Fibroblast of peridontal ligament (primary cell): ENCODE measurements around the gene RELL1.

Experiments
- DNase-seq: peaks from one replicate; pipeline ENCODE4 v3.0.0-alpha.2; 2010; ENCODE audit errors: extremely low read depth

Gene RELL1

GRCh38 chr4:37686373-37687193, at the start of gene RELL1:
Gene RELL1, minus strand, starts transcription at chr4:37686376. Its CDS starts 89 bp downstream, at chr4:37686287.
- DNase-seq: peak; percentile 99

- DNase-seq: no peak
These were observed 49.4 kb upstream of the RELL1 start for GRCh38 chr4:37735578-37735977.

- DNase-seq: no peak
These were observed 48.8 kb upstream of the RELL1 start for GRCh38 chr4:37734989-37735388.

- DNase-seq: no peak
These were observed 47.2 kb upstream of the RELL1 start for GRCh38 chr4:37733240-37733867.

- DNase-seq: no peak
These were observed 46.5 kb upstream of the RELL1 start for GRCh38 chr4:37732526-37733186.

- no peak for DNase-seq
These were observed 43.5 kb upstream of the RELL1 start for GRCh38 chr4:37729649-37730004.

- no peak for DNase-seq
These were observed 41.9 kb upstream of the RELL1 start for GRCh38 chr4:37728064-37728463.

GRCh38 chr4:37727635-37728034, 41.5 kb upstream of the RELL1 start:
- DNase-seq: no peak

- peak; percentile 71 for DNase-seq
These were observed 40.5 kb upstream of the RELL1 start for GRCh38 chr4:37726666-37727065.

- no peak for DNase-seq
These were observed 39.5 kb upstream of the RELL1 start for GRCh38 chr4:37725718-37726117.

- DNase-seq: no peak
These were observed 36.9 kb upstream of the RELL1 start for GRCh38 chr4:37723067-37723466.

GRCh38 chr4:37721995-37722638, 35.9 kb upstream of the RELL1 start:
- DNase-seq: no peak

- no peak for DNase-seq
These were observed 32.8 kb upstream of the RELL1 start for GRCh38 chr4:37719021-37719420.

GRCh38 chr4:37717576-37717975, 31.4 kb upstream of the RELL1 start:
- DNase-seq: peak; percentile 90

- DNase-seq: peak; percentile 11
These were observed 29.8 kb upstream of the RELL1 start for GRCh38 chr4:37715889-37716402.

GRCh38 chr4:37710491-37710890, 24.3 kb upstream of the RELL1 start:
- DNase-seq: no peak

GRCh38 chr4:37706032-37706431, 19.9 kb upstream of the RELL1 start:
- no peak for DNase-seq

- no peak for DNase-seq
These were observed 19.4 kb upstream of the RELL1 start for GRCh38 chr4:37705571-37705970.

GRCh38 chr4:37699868-37700481, 13.8 kb upstream of the RELL1 start:
- no peak for DNase-seq

- DNase-seq: no peak
These were observed 11.4 kb upstream of the RELL1 start for GRCh38 chr4:37697566-37697965.

GRCh38 chr4:37693450-37694190, 7.4 kb upstream of the RELL1 start:
- peak; percentile 65 for DNase-seq
